ENCODE data around the gene APOL5.
"Not testable (repeated sequence)": the region's sequence is repeated elsewhere in the genome, so short reads cannot be mapped to it uniquely, and the experiment has no call there.

Gene APOL5, protein sequence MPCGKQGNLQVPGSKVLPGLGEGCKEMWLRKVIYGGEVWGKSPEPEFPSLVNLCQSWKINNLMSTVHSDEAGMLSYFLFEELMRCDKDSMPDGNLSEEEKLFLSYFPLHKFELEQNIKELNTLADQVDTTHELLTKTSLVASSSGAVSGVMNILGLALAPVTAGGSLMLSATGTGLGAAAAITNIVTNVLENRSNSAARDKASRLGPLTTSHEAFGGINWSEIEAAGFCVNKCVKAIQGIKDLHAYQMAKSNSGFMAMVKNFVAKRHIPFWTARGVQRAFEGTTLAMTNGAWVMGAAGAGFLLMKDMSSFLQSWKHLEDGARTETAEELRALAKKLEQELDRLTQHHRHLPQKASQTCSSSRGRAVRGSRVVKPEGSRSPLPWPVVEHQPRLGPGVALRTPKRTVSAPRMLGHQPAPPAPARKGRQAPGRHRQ

GRCh38 chr22:35717572-35717971 is at the start of gene APOL5:
Gene APOL5, plus strand, starts transcription at chr22:35717872. Its CDS starts 0 bp downstream, at chr22:35717872.
- H3K9me3 ChIP-seq (ENCODE audit: control insufficient read depth in 2 of 2, low read length in 2 of 2): peaks cover 0 to 3% of the 10 kb centered on the region in 2 donors
- H3K27me3 ChIP-seq (ENCODE audit: control insufficient read depth in 1 of 2, insufficient read depth in 2 of 2, low read length in 2 of 2): peaks cover 0 to 3% of the 10 kb centered on the region in 2 donors
- H3K36me3 ChIP-seq (ENCODE audit: control insufficient read depth in 2 of 2, insufficient read depth in 2 of 2, low read length in 2 of 2): no peaks in the 10 kb centered on the region
- no peak within 1 kb of the TSS for H3K4me3 ChIP-seq (ENCODE audit: low read length in 2 of 2)
- no peak within 1 kb of the TSS for H3K9ac ChIP-seq (ENCODE audit: low read length in 2 of 2)
- no peaks in the 10 kb centered on the region for H3K4me1 ChIP-seq (ENCODE audit: control insufficient read depth, insufficient read depth, low read length)
- H3K27ac ChIP-seq (ENCODE audit: low read length): no peak within 1 kb of the TSS

GRCh38 chr22:35674335-35674734 is 43.3 kb upstream of the APOL5 start:
- Histone ChIP-seq H3K9me3 (ENCODE audit: control insufficient read depth in 2 of 2, low read length in 2 of 2) (peaks cover 0 to 3% of the 10 kb centered on the region in 2 donors), H3K4me1 (ENCODE audit: control insufficient read depth, insufficient read depth, low read length) (no peaks in the 10 kb centered on the region), H3K9ac (ENCODE audit: low read length in 2 of 2) (no peak overlapping the region), H3K36me3 (ENCODE audit: control insufficient read depth in 2 of 2, insufficient read depth in 2 of 2, low read length in 2 of 2) (no peaks in the 10 kb centered on the region), H3K27ac (ENCODE audit: low read length) (no peak overlapping the region), H3K4me3 (ENCODE audit: low read length in 2 of 2) (no peak overlapping the region), H3K27me3 (ENCODE audit: control insufficient read depth in 1 of 2, insufficient read depth in 2 of 2, low read length in 2 of 2) (no peaks in the 10 kb centered on the region)

- H3K27ac ChIP-seq (ENCODE audit: low read length); H3K9ac ChIP-seq (ENCODE audit: low read length in 2 of 2); H3K4me1 ChIP-seq (ENCODE audit: control insufficient read depth, insufficient read depth, low read length); H3K4me3 ChIP-seq (ENCODE audit: low read length in 2 of 2); H3K9me3 ChIP-seq (ENCODE audit: control insufficient read depth in 2 of 2, low read length in 2 of 2); H3K27me3 ChIP-seq (ENCODE audit: control insufficient read depth in 1 of 2, insufficient read depth in 2 of 2, low read length in 2 of 2); H3K36me3 ChIP-seq (ENCODE audit: control insufficient read depth in 2 of 2, insufficient read depth in 2 of 2, low read length in 2 of 2): not testable (repeated sequence)
These were observed 41.6 kb upstream of the APOL5 start for GRCh38 chr22:35676065-35676464.

DNA sequence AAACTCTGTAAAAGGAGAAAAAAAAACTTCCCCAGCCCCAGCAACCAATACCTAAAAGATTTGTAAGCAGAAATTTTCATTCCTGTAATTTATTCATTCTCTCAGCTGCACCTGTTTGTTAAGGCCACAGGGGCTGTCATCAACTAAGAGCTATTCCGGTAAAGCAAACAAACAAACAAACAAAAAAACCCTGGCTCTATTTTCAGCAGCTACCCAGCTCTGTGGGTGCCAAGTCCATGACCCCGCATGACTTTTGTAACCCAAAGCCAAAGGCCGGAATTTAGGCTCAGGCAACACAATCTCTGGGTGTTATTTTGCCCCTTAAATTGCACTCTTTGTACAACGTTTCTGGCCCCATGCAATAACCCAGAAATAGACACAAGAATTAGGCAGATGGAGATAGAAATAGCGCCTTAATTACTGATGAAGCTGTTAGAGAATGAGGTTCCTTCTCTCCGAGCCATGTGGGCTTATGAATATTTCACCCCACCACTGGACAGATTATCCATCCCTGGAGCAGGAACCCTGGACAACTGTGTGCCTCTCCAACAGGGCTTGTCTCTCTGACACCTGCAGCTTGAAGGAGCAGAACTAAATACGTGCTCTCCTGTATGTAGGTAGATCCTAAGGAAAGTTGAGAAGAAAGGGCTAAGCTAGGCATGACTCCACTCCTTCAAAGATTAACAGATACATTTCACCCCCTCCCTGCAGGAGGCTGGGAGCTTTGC is 40.0 kb upstream of the APOL5 start:
- Histone ChIP-seq H3K9ac (ENCODE audit: low read length in 2 of 2) (no peak overlapping the region), H3K27me3 (ENCODE audit: control insufficient read depth in 1 of 2, insufficient read depth in 2 of 2, low read length in 2 of 2) (no peaks in the 10 kb centered on the region), H3K4me3 (ENCODE audit: low read length in 2 of 2) (no peak overlapping the region), H3K9me3 (ENCODE audit: control insufficient read depth in 2 of 2, low read length in 2 of 2) (peaks cover 0 to 3% of the 10 kb centered on the region in 2 donors), H3K27ac (ENCODE audit: low read length) (no peak overlapping the region), H3K4me1 (ENCODE audit: control insufficient read depth, insufficient read depth, low read length) (no peaks in the 10 kb centered on the region), H3K36me3 (ENCODE audit: control insufficient read depth in 2 of 2, insufficient read depth in 2 of 2, low read length in 2 of 2) (no peaks in the 10 kb centered on the region)

DNA sequence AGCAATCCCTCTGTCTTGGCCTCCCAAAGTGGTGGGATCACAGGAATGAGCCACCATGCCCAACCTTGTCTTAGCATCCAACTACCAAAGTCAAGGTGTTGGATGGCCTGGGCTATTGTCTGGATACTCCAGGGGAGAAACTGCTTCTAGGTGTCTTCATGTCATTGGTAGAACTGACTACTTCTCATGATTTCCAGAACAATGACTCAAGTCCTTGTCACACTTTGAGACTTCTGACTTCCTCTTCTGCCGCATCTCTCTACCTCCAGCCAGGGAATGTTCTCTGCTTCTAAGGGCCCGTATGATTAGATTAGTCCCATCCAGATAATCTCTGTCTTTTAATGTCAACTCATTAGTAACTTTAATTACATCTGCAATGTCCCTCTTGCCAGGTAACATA is 38.8 kb upstream of the APOL5 start:
- H3K4me3 ChIP-seq (ENCODE audit: low read length in 2 of 2): no peak overlapping the region
- H3K27me3 ChIP-seq (ENCODE audit: control insufficient read depth in 1 of 2, insufficient read depth in 2 of 2, low read length in 2 of 2): no peaks in the 10 kb centered on the region
- H3K9me3 ChIP-seq (ENCODE audit: control insufficient read depth in 2 of 2, low read length in 2 of 2): peaks cover 0 to 3% of the 10 kb centered on the region in 2 donors
- H3K9ac ChIP-seq (ENCODE audit: low read length in 2 of 2): no peak overlapping the region
- no peaks in the 10 kb centered on the region for H3K36me3 ChIP-seq (ENCODE audit: control insufficient read depth in 2 of 2, insufficient read depth in 2 of 2, low read length in 2 of 2)
- H3K4me1 ChIP-seq (ENCODE audit: control insufficient read depth, insufficient read depth, low read length): no peaks in the 10 kb centered on the region
- no peak overlapping the region for H3K27ac ChIP-seq (ENCODE audit: low read length)

DNA sequence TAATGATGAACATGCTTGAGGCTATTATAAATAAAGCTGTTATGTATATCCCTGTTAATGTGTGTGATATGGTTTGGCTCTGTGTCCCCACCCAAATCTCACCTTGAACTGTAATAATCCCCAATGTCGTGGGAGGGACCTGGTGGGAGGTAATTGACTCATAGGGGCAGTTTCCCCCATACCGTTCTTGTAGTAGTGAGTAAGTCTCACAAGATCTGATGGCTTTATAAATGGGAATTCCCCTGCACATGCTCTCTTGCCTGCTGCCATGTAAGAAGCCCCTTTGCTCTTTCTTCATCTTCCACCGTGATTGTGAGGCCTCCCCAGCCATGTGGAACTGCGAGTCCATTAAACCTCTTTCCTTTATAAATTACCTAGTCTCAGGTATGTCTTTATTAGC is 38.2 kb upstream of the APOL5 start:
- not testable (repeated sequence) for H3K9me3 ChIP-seq (ENCODE audit: control insufficient read depth in 2 of 2, low read length in 2 of 2); H3K4me1 ChIP-seq (ENCODE audit: control insufficient read depth, insufficient read depth, low read length); H3K4me3 ChIP-seq (ENCODE audit: low read length in 2 of 2); H3K27ac ChIP-seq (ENCODE audit: low read length); H3K27me3 ChIP-seq (ENCODE audit: control insufficient read depth in 1 of 2, insufficient read depth in 2 of 2, low read length in 2 of 2); H3K36me3 ChIP-seq (ENCODE audit: control insufficient read depth in 2 of 2, insufficient read depth in 2 of 2, low read length in 2 of 2); H3K9ac ChIP-seq (ENCODE audit: low read length in 2 of 2)

- Histone ChIP-seq H3K4me3 (ENCODE audit: low read length in 2 of 2) (no peak overlapping the region), H3K9me3 (ENCODE audit: control insufficient read depth in 2 of 2, low read length in 2 of 2) (no peaks in the 10 kb centered on the region), H3K27ac (ENCODE audit: low read length) (no peak overlapping the region), H3K27me3 (ENCODE audit: control insufficient read depth in 1 of 2, insufficient read depth in 2 of 2, low read length in 2 of 2) (no peaks in the 10 kb centered on the region), H3K36me3 (ENCODE audit: control insufficient read depth in 2 of 2, insufficient read depth in 2 of 2, low read length in 2 of 2) (no peaks in the 10 kb centered on the region), H3K4me1 (ENCODE audit: control insufficient read depth, insufficient read depth, low read length) (no peaks in the 10 kb centered on the region), H3K9ac (ENCODE audit: low read length in 2 of 2) (no peak overlapping the region)
These were observed 36.1 kb upstream of the APOL5 start for GRCh38 chr22:35681454-35682052.

- Histone ChIP-seq H3K9ac (ENCODE audit: low read length in 2 of 2) (no peak overlapping the region), H3K9me3 (ENCODE audit: control insufficient read depth in 2 of 2, low read length in 2 of 2) (peaks cover 0 to 2% of the 10 kb centered on the region in 2 donors), H3K27ac (ENCODE audit: low read length) (no peak overlapping the region), H3K4me1 (ENCODE audit: control insufficient read depth, insufficient read depth, low read length) (no peaks in the 10 kb centered on the region), H3K36me3 (ENCODE audit: control insufficient read depth in 2 of 2, insufficient read depth in 2 of 2, low read length in 2 of 2) (no peaks in the 10 kb centered on the region), H3K27me3 (ENCODE audit: control insufficient read depth in 1 of 2, insufficient read depth in 2 of 2, low read length in 2 of 2) (no peaks in the 10 kb centered on the region), H3K4me3 (ENCODE audit: low read length in 2 of 2) (no peak overlapping the region)
These were observed 34.1 kb upstream of the APOL5 start for GRCh38 chr22:35683560-35683959.

DNA sequence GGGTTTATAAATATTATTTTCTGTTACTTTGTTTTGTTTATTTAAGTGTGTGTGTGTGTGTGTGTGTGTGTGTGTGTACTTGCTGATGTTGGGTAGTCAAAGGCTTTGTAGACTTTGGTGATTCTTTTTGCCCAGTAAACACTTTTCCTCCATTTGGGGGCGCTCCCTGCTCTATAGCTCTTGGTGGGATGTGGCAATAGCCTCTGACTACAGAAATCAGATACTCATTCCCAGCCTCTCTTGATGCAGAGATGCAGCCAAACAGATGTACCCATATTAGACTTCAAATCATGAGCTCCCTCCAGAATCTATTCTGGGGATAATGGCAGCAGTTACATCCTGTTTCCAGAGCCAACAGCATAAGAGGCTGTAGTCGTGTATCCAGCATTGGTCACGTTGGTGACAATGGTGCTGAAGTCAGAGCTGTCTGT is 33.4 kb upstream of the APOL5 start:
- Histone ChIP-seq H3K9ac (ENCODE audit: low read length in 2 of 2) (no peak overlapping the region), H3K36me3 (ENCODE audit: control insufficient read depth in 2 of 2, insufficient read depth in 2 of 2, low read length in 2 of 2) (no peaks in the 10 kb centered on the region), H3K27ac (ENCODE audit: low read length) (no peak overlapping the region), H3K27me3 (ENCODE audit: control insufficient read depth in 1 of 2, insufficient read depth in 2 of 2, low read length in 2 of 2) (no peaks in the 10 kb centered on the region), H3K4me3 (ENCODE audit: low read length in 2 of 2) (no peak overlapping the region), H3K4me1 (ENCODE audit: control insufficient read depth, insufficient read depth, low read length) (no peaks in the 10 kb centered on the region), H3K9me3 (ENCODE audit: control insufficient read depth in 2 of 2, low read length in 2 of 2) (peaks cover 0 to 2% of the 10 kb centered on the region in 2 donors)

GRCh38 chr22:35684732-35685131 is 32.9 kb upstream of the APOL5 start:
- Histone ChIP-seq H3K9me3 (ENCODE audit: control insufficient read depth in 2 of 2, low read length in 2 of 2) (peaks cover 0 to 2% of the 10 kb centered on the region in 2 donors), H3K4me1 (ENCODE audit: control insufficient read depth, insufficient read depth, low read length) (no peaks in the 10 kb centered on the region), H3K27ac (ENCODE audit: low read length) (no peak overlapping the region), H3K36me3 (ENCODE audit: control insufficient read depth in 2 of 2, insufficient read depth in 2 of 2, low read length in 2 of 2) (no peaks in the 10 kb centered on the region), H3K9ac (ENCODE audit: low read length in 2 of 2) (no peak overlapping the region), H3K27me3 (ENCODE audit: control insufficient read depth in 1 of 2, insufficient read depth in 2 of 2, low read length in 2 of 2) (no peaks in the 10 kb centered on the region), H3K4me3 (ENCODE audit: low read length in 2 of 2) (no peak overlapping the region)
